A172 (cell line): Measurements from ENCODE around the gene RPL11. TPM values are rescaled to one million over a fixed set of nuclear protein-coding genes. Genes with fewer than 3 reads are reported as not detected.
"Not testable (repeated sequence)": the region's sequence is repeated elsewhere in the genome, so short reads cannot be mapped to it uniquely, and the experiment has no call there.

Experiments
- DNase-seq: peaks from one replicate; pipeline ENCODE4 v3.0.0-alpha.2; 2015; ENCODE audit warnings: low spot score
- total RNA-seq: library from RNA; depleted of rRNA; stranded (reverse); fragments of >200 nt; shearing (Covaris generic); gene quantifications from 2 replicates; pipeline ENCODE4 v1.2.3, GENCODE V29; 2014; rRNA removed

RPL11 gene
- total RNA-seq, 1 experiment from 2014 or later, result 964 TPM

- no peak for DNase-seq
Measured at GRCh38 chr1:23732363-23733224, 41.0 kb downstream of the RPL11 start.

GRCh38 chr1:23733281-23733680, 41.7 kb downstream of the RPL11 start:
- DNase-seq, result not testable (repeated sequence)

GRCh38 chr1:23736437-23737134, 45.0 kb downstream of the RPL11 start:
- DNase-seq, result no peak

- DNase-seq, result no peak
Measured at GRCh38 chr1:23741609-23742008, 50.0 kb downstream of the RPL11 start.

- DNase-seq, result no peak
Measured at GRCh38 chr1:23742670-23743286, 51.2 kb downstream of the RPL11 start.

- DNase-seq, result no peak
Measured at GRCh38 chr1:23743287-23744152, 51.9 kb downstream of the RPL11 start, which contains the start of gene ELOA. TSS of gene ELOA (plus strand) at chr1:23743471. CDS start at chr1:23743504, 33 bp downstream.

GRCh38 chr1:23745515-23745914, 53.9 kb downstream of the RPL11 start:
- no peak for DNase-seq

Other genes starting within 250 kb of the RPL11 start
- 19.7 and 19.9 TPM in 2 replicates for gene ASAP3, start 207.6 kb upstream of the RPL11 start, total RNA-seq
- 3.8 and 4.0 TPM in 2 replicates for gene E2F2, start 160.6 kb upstream of the RPL11 start, total RNA-seq
- gene ID3, start 132.3 kb upstream of the RPL11 start, total RNA-seq, result 83.7 and 244 TPM in 2 replicates
- gene ELOA, start 51.7 kb downstream of the RPL11 start, total RNA-seq, result 28.1 and 29.4 TPM in 2 replicates
- gene PITHD1, start 86.6 kb downstream of the RPL11 start, total RNA-seq, result 47.9 and 73.3 TPM in 2 replicates
- 59.0 and 68.0 TPM in 2 replicates for gene LYPLA2, start 99.3 kb downstream of the RPL11 start, total RNA-seq
- gene GALE, start 108.9 kb downstream of the RPL11 start, total RNA-seq, result 109 and 110 TPM in 2 replicates
- 15.3 and 21.5 TPM in 2 replicates for gene HMGCL, start 133.6 kb downstream of the RPL11 start, total RNA-seq
- gene FUCA1, start 176.5 kb downstream of the RPL11 start, total RNA-seq, result 19.6 and 22.9 TPM in 2 replicates
- not detected in 2 replicates for gene CNR2, start 221.6 kb downstream of the RPL11 start, total RNA-seq